Measurements from ENCODE around the gene FBXW12.

FBXW12 gene

DNA sequence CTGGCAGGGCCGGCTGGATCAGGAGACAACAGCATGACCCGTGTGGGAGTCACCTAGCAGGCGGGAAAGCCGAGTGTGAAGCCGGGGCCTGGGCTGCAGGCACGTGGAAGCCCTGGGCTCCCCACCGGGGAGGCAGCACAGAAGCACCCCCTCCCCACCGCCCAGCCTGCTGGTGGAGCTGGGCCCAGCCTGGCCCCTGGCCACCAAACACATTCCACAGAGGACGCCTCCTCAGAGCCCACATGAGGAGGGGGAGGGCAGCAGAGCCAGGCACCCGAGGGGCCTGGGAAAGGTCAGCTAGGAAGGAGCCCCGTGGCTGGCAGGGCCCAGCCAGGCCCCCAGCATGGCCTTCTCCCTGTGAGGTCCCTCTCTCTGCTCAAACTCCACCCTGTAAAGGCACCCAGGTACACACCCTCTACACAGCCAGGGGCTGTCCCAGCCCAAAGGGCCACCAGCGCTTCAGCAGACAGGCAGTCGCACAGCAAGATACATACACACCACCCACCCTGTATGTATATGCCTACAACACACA is 53.3 kb downstream of the FBXW12 start:
- TF ChIP-seq, protein P1, sequence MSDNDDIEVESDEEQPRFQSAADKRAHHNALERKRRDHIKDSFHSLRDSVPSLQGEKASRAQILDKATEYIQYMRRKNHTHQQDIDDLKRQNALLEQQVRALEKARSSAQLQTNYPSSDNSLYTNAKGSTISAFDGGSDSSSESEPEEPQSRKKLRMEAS (IDR thresholded peaks at IDR 0.05; ENCODE audit: low read depth, low read length): no peak
- no peak for TF ChIP-seq POLR2A (IDR thresholded peaks at IDR 0.05; ENCODE audit: extremely low read depth, insufficient read length)
- TF ChIP-seq, protein P2, sequence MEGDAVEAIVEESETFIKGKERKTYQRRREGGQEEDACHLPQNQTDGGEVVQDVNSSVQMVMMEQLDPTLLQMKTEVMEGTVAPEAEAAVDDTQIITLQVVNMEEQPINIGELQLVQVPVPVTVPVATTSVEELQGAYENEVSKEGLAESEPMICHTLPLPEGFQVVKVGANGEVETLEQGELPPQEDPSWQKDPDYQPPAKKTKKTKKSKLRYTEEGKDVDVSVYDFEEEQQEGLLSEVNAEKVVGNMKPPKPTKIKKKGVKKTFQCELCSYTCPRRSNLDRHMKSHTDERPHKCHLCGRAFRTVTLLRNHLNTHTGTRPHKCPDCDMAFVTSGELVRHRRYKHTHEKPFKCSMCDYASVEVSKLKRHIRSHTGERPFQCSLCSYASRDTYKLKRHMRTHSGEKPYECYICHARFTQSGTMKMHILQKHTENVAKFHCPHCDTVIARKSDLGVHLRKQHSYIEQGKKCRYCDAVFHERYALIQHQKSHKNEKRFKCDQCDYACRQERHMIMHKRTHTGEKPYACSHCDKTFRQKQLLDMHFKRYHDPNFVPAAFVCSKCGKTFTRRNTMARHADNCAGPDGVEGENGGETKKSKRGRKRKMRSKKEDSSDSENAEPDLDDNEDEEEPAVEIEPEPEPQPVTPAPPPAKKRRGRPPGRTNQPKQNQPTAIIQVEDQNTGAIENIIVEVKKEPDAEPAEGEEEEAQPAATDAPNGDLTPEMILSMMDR (IDR thresholded peaks at IDR 0.05; ENCODE audit: low read depth, low read length): no peak
- TF ChIP-seq MYC (IDR thresholded peaks at IDR 0.05; ENCODE audit: low read depth, low read length): no peak
- no peak overlapping the region for H3K4me3 ChIP-seq (ENCODE audit: low read depth, low read length)
- no peak for DNase-seq (ENCODE audit: low read depth)

GRCh38 chr3:48426401-48426909 is 54.4 kb downstream of the FBXW12 start:
- no peak for TF ChIP-seq MYC (IDR thresholded peaks at IDR 0.05; ENCODE audit: low read depth, low read length)
- TF ChIP-seq, protein P2 (IDR thresholded peaks at IDR 0.05; ENCODE audit: low read depth, low read length): no peak
- TF ChIP-seq POLR2A (IDR thresholded peaks at IDR 0.05; ENCODE audit: extremely low read depth, insufficient read length): no peak
- TF ChIP-seq, protein P1 (IDR thresholded peaks at IDR 0.05; ENCODE audit: low read depth, low read length): no peak
- no peak overlapping the region for H3K4me3 ChIP-seq (ENCODE audit: low read depth, low read length)
- no peak for DNase-seq (ENCODE audit: low read depth)

- no peak for TF ChIP-seq MYC (IDR thresholded peaks at IDR 0.05; ENCODE audit: low read depth, low read length)
- no peak for TF ChIP-seq POLR2A (IDR thresholded peaks at IDR 0.05; ENCODE audit: extremely low read depth, insufficient read length)
- TF ChIP-seq, protein P1 (IDR thresholded peaks at IDR 0.05; ENCODE audit: low read depth, low read length): no peak
- TF ChIP-seq, protein P2 (IDR thresholded peaks at IDR 0.05; ENCODE audit: low read depth, low read length): no peak
- no peak for DNase-seq (ENCODE audit: low read depth)
- H3K4me3 ChIP-seq (ENCODE audit: low read depth, low read length): no peak overlapping the region
Observed at GRCh38 chr3:48426944-48427629, 55.1 kb downstream of the FBXW12 start.

GRCh38 chr3:48427630-48427962 is 55.6 kb downstream of the FBXW12 start:
- no peak overlapping the region for H3K4me3 ChIP-seq (ENCODE audit: low read depth, low read length)
- TF ChIP-seq, protein P2 (IDR thresholded peaks at IDR 0.05; ENCODE audit: low read depth, low read length): no peak
- TF ChIP-seq MYC (IDR thresholded peaks at IDR 0.05; ENCODE audit: low read depth, low read length) (no peak), POLR2A (IDR thresholded peaks at IDR 0.05; ENCODE audit: extremely low read depth, insufficient read length) (no peak)
- TF ChIP-seq, protein P1 (IDR thresholded peaks at IDR 0.05; ENCODE audit: low read depth, low read length): no peak
- DNase-seq (ENCODE audit: low read depth): no peak

GRCh38 chr3:48428088-48428571 is 56.1 kb downstream of the FBXW12 start:
- no peak for DNase-seq (ENCODE audit: low read depth)
- TF ChIP-seq, protein P2 (IDR thresholded peaks at IDR 0.05; ENCODE audit: low read depth, low read length): no peak
- no peak for TF ChIP-seq MYC (IDR thresholded peaks at IDR 0.05; ENCODE audit: low read depth, low read length)
- TF ChIP-seq, protein P1 (IDR thresholded peaks at IDR 0.05; ENCODE audit: low read depth, low read length): no peak
- no peak for TF ChIP-seq POLR2A (IDR thresholded peaks at IDR 0.05; ENCODE audit: extremely low read depth, insufficient read length)
- no peak overlapping the region for H3K4me3 ChIP-seq (ENCODE audit: low read depth, low read length)
